Tibial nerve (tissue), 4 donors: Measurements from ENCODE around the gene CARD9. TPM values are rescaled to one million over a fixed set of nuclear protein-coding genes. Genes with fewer than 3 reads are reported as not detected.

ENCODE experiments used
- DNase-seq, 2 donors: peaks; one replicate each; pipeline ENCODE4 v3.0.0-alpha.2; 2019; ENCODE audit warnings: low spot score in 2 of 2
- H3K27ac ChIP-seq, 4 donors: fragments of 200-600 bp; sonication (generic) in 3 of 4; one replicate each; pipeline ENCODE4 v1.5.1; 2017 to 2019; ENCODE audit warnings: mild to moderate bottlenecking in 1 of 4
- H3K27me3 ChIP-seq, 2 donors: fragments of 200-600 bp; sonication (generic) in 1 of 2; one replicate each; pipeline versions ENCODE4 v1.5.1 to v1.6.0; 2017 to 2019
- H3K36me3 ChIP-seq, 3 donors: fragments of 200-600 bp; sonication (generic); one replicate each; pipeline ENCODE4 v1.5.1; 2018 to 2019
- H3K4me1 ChIP-seq, 4 donors: fragments of 200-600 bp; sonication (generic) in 3 of 4; one replicate each; pipeline ENCODE4 v1.5.1; 2017 to 2019
- H3K4me3 ChIP-seq, 4 donors: fragments of 200-600 bp; sonication (generic) in 3 of 4; one replicate each; pipeline ENCODE4 v1.5.1; 2017 to 2019; ENCODE audit warnings: mild to moderate bottlenecking in 1 of 4, moderate library complexity in 1 of 4
- H3K9me3 ChIP-seq, 4 donors: fragments of 200-600 bp; sonication (generic) in 3 of 4; one replicate each; pipeline ENCODE4 v1.5.1; 2017 to 2019
- CTCF ChIP-seq, 5 experiments: fragments of 200-600 bp in 3 of 5; fragments of 450-650 bp in 2 of 5; sonication (generic) in 3 of 5; IDR thresholded peaks; one replicate each; pipeline ENCODE4 v1.5.1; 2016 to 2019; ENCODE audit warnings: antibody characterized with exemption in 5 of 5, mild to moderate bottlenecking in 3 of 5, moderate library complexity in 2 of 5
- EP300 ChIP-seq, 2 donors: sonication (generic); formaldehyde crosslinking; IDR thresholded peaks; one replicate each; pipeline ENCODE4 v1.6.1; 2017; ENCODE audit warnings: antibody characterized with exemption in 2 of 2, mild to moderate bottlenecking in 1 of 2
- POLR2A ChIP-seq, 2 donors: fragments of 450-650 bp; IDR thresholded peaks; one replicate each; pipeline ENCODE4 v1.6.1; 2017; ENCODE audit warnings: antibody characterized with exemption in 2 of 2, mild to moderate bottlenecking in 2 of 2, moderate library complexity in 2 of 2
- WGBS, 2 donors: methylation state at CpG; one replicate each; pipeline ENCODE4 v1.1.5; 2018; 5-methylcytosine and 5-hydroxymethylcytosine counted together
- total RNA-seq, 4 donors: library from RNA; depleted of rRNA; stranded (reverse); fragments of >200 nt; gene quantifications; one replicate each; pipeline ENCODE4 v1.1.0, GENCODE V29; 2016

Gene CARD9
- total RNA-seq, 4 donors from 2014 or later = 3.1 to 19.8 (median 3.1) TPM

DNA sequence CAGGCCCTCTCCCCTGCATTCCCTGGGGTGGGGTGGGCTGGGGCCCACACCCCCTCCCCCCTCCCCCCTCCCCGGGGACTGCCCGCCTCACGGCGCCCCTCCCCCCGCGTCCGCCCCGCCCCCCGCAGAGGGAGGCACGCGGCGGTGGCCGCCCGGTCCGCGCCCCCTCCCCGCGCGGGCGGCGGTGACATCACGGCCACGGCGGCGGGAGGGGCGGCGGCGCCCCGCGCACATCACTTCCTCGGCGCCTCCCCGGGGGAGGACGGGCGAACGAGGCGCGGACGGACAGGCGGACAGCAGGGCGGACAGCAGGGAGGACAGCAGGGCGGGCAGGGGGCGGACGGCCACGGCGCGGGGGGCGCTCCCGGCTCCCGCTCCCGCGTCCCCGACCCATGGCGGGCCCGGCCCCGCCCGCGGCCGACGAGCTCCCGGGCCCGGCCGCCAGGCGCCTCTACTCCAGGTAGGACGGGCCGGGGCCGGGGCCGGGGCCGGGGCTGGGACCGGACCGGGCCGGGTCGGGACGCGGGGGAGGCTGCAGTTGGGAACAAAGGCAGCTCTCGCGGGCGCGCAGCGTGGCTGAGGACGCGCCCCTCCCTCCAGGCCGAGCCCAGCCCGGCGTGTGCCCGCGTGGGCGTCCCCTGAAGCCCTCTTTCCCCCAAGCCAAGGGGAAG, 46.0 kb downstream of the CARD9 start, which contains the start of gene GPSM1:
Gene GPSM1 (plus strand): TSS at position 236 of the 671 bp plus-strand sequence. CDS start 157 bp downstream, at position 393.
- H3K4me1 ChIP-seq = peaks cover 0 to 89% (median 59%) of the 10 kb centered on the region in 4 donors

DNA sequence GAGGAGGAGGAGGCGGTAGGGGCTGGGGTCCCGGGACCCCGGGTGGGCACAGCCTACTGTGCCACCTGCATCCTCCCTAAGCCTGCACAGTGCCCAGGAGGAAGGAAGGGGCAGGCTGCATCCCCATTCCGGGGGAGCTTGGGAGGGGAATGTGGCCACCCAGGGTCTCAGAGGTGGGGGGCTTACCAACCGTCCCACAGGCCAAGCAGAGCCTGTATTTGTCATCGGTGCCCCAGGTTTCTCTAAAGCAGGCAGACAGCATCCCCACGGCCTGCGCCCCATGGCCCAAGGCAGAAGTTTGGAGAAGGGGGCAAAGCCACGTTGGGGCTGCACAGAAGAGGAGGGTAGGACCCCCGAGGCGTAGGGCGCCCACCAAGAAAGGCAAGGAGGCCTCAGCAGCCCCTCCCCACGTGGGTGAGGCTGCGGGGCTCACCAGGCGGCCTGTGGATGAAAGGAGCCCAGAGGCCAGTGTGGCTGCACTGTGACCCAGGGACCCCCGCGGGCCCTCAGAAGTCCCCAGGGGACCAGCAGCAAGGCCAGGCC, 46.6 kb downstream of the CARD9 start:
- no peak for TF ChIP-seq CTCF (IDR thresholded peaks at IDR 0.05)
- no peak for TF ChIP-seq EP300 (IDR thresholded peaks at IDR 0.05)
- no peak for TF ChIP-seq POLR2A (IDR thresholded peaks at IDR 0.05)
- H3K27me3 ChIP-seq = no peaks in the 10 kb centered on the region
- no peak for DNase-seq
- peaks cover 0 to 5% (median 0%) of the 10 kb centered on the region in 3 donors for H3K36me3 ChIP-seq
- WGBS, 2 donors = 22 to 33% methylated on average over 12 to 17 of the region's 17 CpGs
- H3K4me3 ChIP-seq = peak overlapping the region; percentile 36 to 81 (median 64)
- no peaks in the 10 kb centered on the region for H3K9me3 ChIP-seq
- peaks cover 0 to 84% (median 59%) of the 10 kb centered on the region in 4 donors for H3K4me1 ChIP-seq
- peak overlapping the region; percentile 85 to 98 (median 96) for H3K27ac ChIP-seq

More for the DNA sequence above, 46.0 kb downstream of the CARD9 start, which contains the start of gene GPSM1:
- peaks cover 0 to 11% (median 0%) of the 10 kb centered on the region in 3 donors for H3K36me3 ChIP-seq
- H3K4me3 ChIP-seq = peak within 1 kb of the TSS; percentile 56 to 89 (median 76)
- peak within 1 kb of the TSS; percentile 85 to 98 (median 96) for H3K27ac ChIP-seq
- DNase-seq = peak; percentile 36 to 49
- peak in 2 of 5 experiments; percentile 46 to 48 for TF ChIP-seq CTCF (IDR thresholded peaks at IDR 0.05)
- peak; percentile 60 to 84 for TF ChIP-seq POLR2A (IDR thresholded peaks at IDR 0.05)
- TF ChIP-seq EP300 (IDR thresholded peaks at IDR 0.05) = peak in 1 of 2 donors; percentile 77
- H3K9me3 ChIP-seq = no peaks in the 10 kb centered on the region
- H3K27me3 ChIP-seq = no peaks in the 10 kb centered on the region
- 0% methylated on average over 4 to 5 of the region's 88 CpGs for WGBS, 2 donors

GRCh38 chr9:136326061-136326760, 47.3 kb downstream of the CARD9 start:
- H3K36me3 ChIP-seq = peaks cover 0 to 1% (median 0%) of the 10 kb centered on the region in 3 donors
- WGBS, 2 donors = 9 to 22% methylated on average over 22 of the region's 28 CpGs
- no peak for DNase-seq
- peaks cover 0 to 2% (median 0%) of the 10 kb centered on the region in 4 donors for H3K9me3 ChIP-seq
- peak overlapping the region in 2 of 4 donors; percentile 4 to 81 for H3K4me3 ChIP-seq
- TF ChIP-seq EP300 (IDR thresholded peaks at IDR 0.05) (peak; percentile 28 to 75), CTCF (IDR thresholded peaks at IDR 0.05) (peak in 2 of 5 experiments; percentile 5 to 25), POLR2A (IDR thresholded peaks at IDR 0.05) (no peak)
- peaks cover 0 to 78% (median 56%) of the 10 kb centered on the region in 4 donors for H3K4me1 ChIP-seq
- H3K27ac ChIP-seq = peak overlapping the region; percentile 85 to 98 (median 96)
- no peaks in the 10 kb centered on the region for H3K27me3 ChIP-seq

GRCh38 chr9:136325358-136325757, 48.1 kb downstream of the CARD9 start:
- 89 to 90% methylated on average over 5 to 13 of the region's 13 CpGs for WGBS, 2 donors
- peak overlapping the region; percentile 85 to 98 (median 96) for H3K27ac ChIP-seq
- DNase-seq = no peak

More at GRCh38 chr9:136325358-136325757, 48.1 kb downstream of the CARD9 start:
- H3K27me3 ChIP-seq = no peaks in the 10 kb centered on the region
- H3K9me3 ChIP-seq = peaks cover 0 to 6% (median 0%) of the 10 kb centered on the region in 4 donors
- no peak for TF ChIP-seq POLR2A (IDR thresholded peaks at IDR 0.05)
- TF ChIP-seq CTCF (IDR thresholded peaks at IDR 0.05) = no peak
- TF ChIP-seq EP300 (IDR thresholded peaks at IDR 0.05) = no peak
- no peak overlapping the region for H3K4me3 ChIP-seq
- peaks cover 0 to 69% (median 50%) of the 10 kb centered on the region in 4 donors for H3K4me1 ChIP-seq
- no peaks in the 10 kb centered on the region for H3K36me3 ChIP-seq
